Stimulated activated CD4-positive, alpha-beta T cell treated with anti-CD3 and anti-CD28 coated beads, TNF-alpha, amount 100 ng/mL, for 1 hour (primary cell): ENCODE results near the gene GART.
"Not testable (repeated sequence)": the region's sequence is repeated elsewhere in the genome, so short reads cannot be mapped to it uniquely, and the experiment has no call there.

Source experiments
- DNase-seq, 3 donors: peaks; one replicate each; pipeline ENCODE4 v3.0.0-alpha.2; 2020; ENCODE audit warnings: low read depth in 3 of 3, low spot score in 1 of 3

Gene GART

GRCh38 chr21:33473344-33473743 lies 68.6 kb downstream of the GART start:
- no peak for DNase-seq

GRCh38 chr21:33470701-33471100 lies 71.2 kb downstream of the GART start:
- DNase-seq, result no peak

- DNase-seq, result not testable (repeated sequence)
These were observed 72.7 kb downstream of the GART start for GRCh38 chr21:33469183-33469582.

GRCh38 chr21:33461538-33462250 lies 80.2 kb downstream of the GART start:
- DNase-seq, result no peak

- no peak for DNase-seq
These were observed 83.1 kb downstream of the GART start for GRCh38 chr21:33458861-33459260.

- no peak for DNase-seq
These were observed 86.1 kb downstream of the GART start for GRCh38 chr21:33455686-33456446.
